RWPE2 (cell line): ENCODE results near the gene MAP2K5.

Experiments
- ATAC-seq: fragments of 200-7000 bp; cut with Tn5 transposase; 3 replicates; pipeline ENCODE4 v1.9.1; 2021; ENCODE audit warnings: low read depth
- DNase-seq: peaks from one replicate; pipeline ENCODE4 v3.0.0-alpha.2; 2020; ENCODE audit warnings: low spot score
- H3K27ac ChIP-seq: fragments of 450-650 bp; 2 replicates; pipeline ENCODE4 v1.5.1; 2017; ENCODE audit warnings: mild to moderate bottlenecking; ENCODE audit not compliant: poor library complexity, severe bottlenecking
- H3K27me3 ChIP-seq: fragments of 250-450 bp; sonication (Bioruptor Pico); 2 replicates; pipeline ENCODE4 v1.5.1; 2021; ENCODE audit warnings: mild to moderate bottlenecking, moderate library complexity; ENCODE audit not compliant: insufficient read depth, poor library complexity, severe bottlenecking
- H3K36me3 ChIP-seq: fragments of 250-450 bp; sonication (Bioruptor Pico); 2 replicates; pipeline ENCODE4 v1.5.1; 2020; ENCODE audit warnings: low read depth, mild to moderate bottlenecking, moderate library complexity
- H3K4me1 ChIP-seq: fragments of 250-450 bp; sonication (Bioruptor Pico); 2 replicates; pipeline ENCODE4 v1.5.1; 2021; ENCODE audit warnings: mild to moderate bottlenecking, moderate library complexity; ENCODE audit not compliant: insufficient read depth, poor library complexity, severe bottlenecking
- H3K4me3 ChIP-seq: fragments of 250-450 bp; sonication (Bioruptor Pico); 2 replicates; pipeline ENCODE4 v1.5.1; 2021; ENCODE audit warnings: mild to moderate bottlenecking, moderate library complexity; ENCODE audit not compliant: severe bottlenecking
- H3K9me3 ChIP-seq: fragments of 250-450 bp; sonication (Bioruptor Pico); 2 replicates; pipeline ENCODE4 v1.5.1; 2021; ENCODE audit warnings: mild to moderate bottlenecking, moderate library complexity; ENCODE audit not compliant: severe bottlenecking
- TF ChIP-seq, protein P1 (sequence below): fragments of 450-650 bp; IDR thresholded peaks from one replicate; pipeline ENCODE4 v1.5.1; 2017; ENCODE audit warnings: mild to moderate bottlenecking, moderate library complexity; ENCODE audit not compliant: poor library complexity, severe bottlenecking

Gene MAP2K5

GRCh38 chr15:67833710-67834511, 291.4 kb downstream of the MAP2K5 start:
- peak; percentile 20; the same call in 1 of the 3 replicates for ATAC-seq
- Histone ChIP-seq H3K4me3 (peak overlapping the region; percentile 19), H3K27me3 (peaks cover 71% of the 10 kb centered on the region), H3K27ac (no peak overlapping the region), H3K36me3 (no peaks in the 10 kb centered on the region), H3K9me3 (no peaks in the 10 kb centered on the region), H3K4me1 (peaks cover under 1% of the 10 kb centered on the region)
- TF ChIP-seq, protein P1, sequence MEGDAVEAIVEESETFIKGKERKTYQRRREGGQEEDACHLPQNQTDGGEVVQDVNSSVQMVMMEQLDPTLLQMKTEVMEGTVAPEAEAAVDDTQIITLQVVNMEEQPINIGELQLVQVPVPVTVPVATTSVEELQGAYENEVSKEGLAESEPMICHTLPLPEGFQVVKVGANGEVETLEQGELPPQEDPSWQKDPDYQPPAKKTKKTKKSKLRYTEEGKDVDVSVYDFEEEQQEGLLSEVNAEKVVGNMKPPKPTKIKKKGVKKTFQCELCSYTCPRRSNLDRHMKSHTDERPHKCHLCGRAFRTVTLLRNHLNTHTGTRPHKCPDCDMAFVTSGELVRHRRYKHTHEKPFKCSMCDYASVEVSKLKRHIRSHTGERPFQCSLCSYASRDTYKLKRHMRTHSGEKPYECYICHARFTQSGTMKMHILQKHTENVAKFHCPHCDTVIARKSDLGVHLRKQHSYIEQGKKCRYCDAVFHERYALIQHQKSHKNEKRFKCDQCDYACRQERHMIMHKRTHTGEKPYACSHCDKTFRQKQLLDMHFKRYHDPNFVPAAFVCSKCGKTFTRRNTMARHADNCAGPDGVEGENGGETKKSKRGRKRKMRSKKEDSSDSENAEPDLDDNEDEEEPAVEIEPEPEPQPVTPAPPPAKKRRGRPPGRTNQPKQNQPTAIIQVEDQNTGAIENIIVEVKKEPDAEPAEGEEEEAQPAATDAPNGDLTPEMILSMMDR: peak; percentile 83
- DNase-seq: peak; percentile 72

- Histone ChIP-seq H3K4me3 (peak overlapping the region; percentile 19), H3K36me3 (no peaks in the 10 kb centered on the region), H3K27ac (no peak overlapping the region), H3K9me3 (no peaks in the 10 kb centered on the region), H3K4me1 (peaks cover 4% of the 10 kb centered on the region), H3K27me3 (peaks cover 63% of the 10 kb centered on the region)
- ATAC-seq (no peak), DNase-seq (peak; percentile 66)
- TF ChIP-seq, protein P1: no peak
These were observed 292.2 kb downstream of the MAP2K5 start for GRCh38 chr15:67834581-67835296.

GRCh38 chr15:67835297-67836133, 293.0 kb downstream of the MAP2K5 start:
- peak overlapping the region; percentile 19 for H3K4me3 ChIP-seq
- ATAC-seq (no peak), DNase-seq (peak; percentile 71)
- TF ChIP-seq, protein P1: no peak
- no peaks in the 10 kb centered on the region for H3K9me3 ChIP-seq
- no peak overlapping the region for H3K27ac ChIP-seq
- H3K36me3 ChIP-seq: no peaks in the 10 kb centered on the region
- peaks cover 55% of the 10 kb centered on the region for H3K27me3 ChIP-seq
- peaks cover 4% of the 10 kb centered on the region for H3K4me1 ChIP-seq

DNA sequence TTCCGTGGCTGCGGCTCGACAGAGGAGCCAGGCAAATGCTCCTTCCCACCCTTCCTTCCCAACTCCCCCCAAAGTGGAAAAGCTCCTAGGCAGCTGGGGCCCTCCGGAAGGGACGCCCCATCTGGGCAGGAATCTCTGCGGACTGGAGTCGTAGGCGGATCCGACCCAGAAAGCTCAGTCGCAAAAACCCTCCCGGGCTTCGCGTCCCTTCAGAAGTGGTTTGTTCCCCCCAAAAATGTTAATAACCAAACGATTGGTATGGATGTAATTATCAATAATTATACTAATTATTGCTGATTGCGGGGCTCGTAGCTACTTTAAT, 293.6 kb downstream of the MAP2K5 start:
- H3K36me3 ChIP-seq: no peaks in the 10 kb centered on the region
- no peak overlapping the region for H3K4me3 ChIP-seq
- TF ChIP-seq, protein P1: no peak
- no peaks in the 10 kb centered on the region for H3K9me3 ChIP-seq
- H3K4me1 ChIP-seq: peaks cover 4% of the 10 kb centered on the region
- peaks cover 49% of the 10 kb centered on the region for H3K27me3 ChIP-seq
- no peak overlapping the region for H3K27ac ChIP-seq
- ATAC-seq (no peak), DNase-seq (no peak)
